IMR-90 (cell line): Measurements from ENCODE around the gene TEDDM1.

Source experiments
- MAZ ChIP-seq: IDR thresholded peaks from 2 replicates; pipeline ENCODE4 v1.6.1; 2012; ENCODE audit warnings: low read depth, mild to moderate bottlenecking, low read length, improper control_type of control experiment, moderate library complexity, borderline replicate concordance
- MXI1 ChIP-seq: IDR thresholded peaks from 2 replicates; pipeline ENCODE4 v1.6.1; 2012; ENCODE audit warnings: low read depth, mild to moderate bottlenecking, low read length, moderate library complexity, borderline replicate concordance
- POLR2A ChIP-seq: IDR thresholded peaks from 2 replicates; pipeline ENCODE4 v1.6.1; 2012; ENCODE audit warnings: mild to moderate bottlenecking, low read depth, low read length
- RAD21 ChIP-seq: IDR thresholded peaks from 2 replicates; pipeline ENCODE4 v1.6.1; 2012; ENCODE audit warnings: low read length, improper control_type of control experiment
- RCOR1 ChIP-seq: IDR thresholded peaks from 2 replicates; pipeline ENCODE4 v1.6.1; 2012; ENCODE audit warnings: mild to moderate bottlenecking, low read length, improper control_type of control experiment; ENCODE audit not compliant: insufficient replicate concordance
- TF ChIP-seq, protein P1 (sequence below): conservative IDR thresholded peaks from 2 replicates; pipeline ENCODE4 v1.5.1; 2012; ENCODE audit warnings: mild to moderate bottlenecking, low read depth, low read length, improper control_type of control experiment

DNA sequence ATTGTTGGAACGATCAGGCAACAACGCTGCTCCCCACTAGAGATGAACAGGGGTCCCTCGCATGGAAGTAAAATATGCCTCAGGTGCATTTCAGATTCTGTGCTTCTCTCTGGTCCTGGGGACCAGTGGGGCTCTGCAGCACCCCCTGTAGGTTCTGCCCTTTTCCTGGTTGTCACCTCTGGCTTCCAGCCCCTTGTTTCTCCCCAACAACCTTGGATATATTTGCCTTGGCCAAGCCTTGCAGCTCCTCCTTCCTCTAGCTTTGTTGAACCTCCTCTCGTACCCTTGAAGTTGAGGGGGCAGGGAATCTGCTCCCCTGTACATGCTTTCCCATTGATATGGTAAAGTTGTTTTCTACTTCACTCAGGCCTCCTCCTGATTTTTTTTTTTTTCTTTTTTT lies 44.0 kb upstream of the TEDDM1 start:
- TF ChIP-seq RCOR1: no peak
- TF ChIP-seq, protein P1, sequence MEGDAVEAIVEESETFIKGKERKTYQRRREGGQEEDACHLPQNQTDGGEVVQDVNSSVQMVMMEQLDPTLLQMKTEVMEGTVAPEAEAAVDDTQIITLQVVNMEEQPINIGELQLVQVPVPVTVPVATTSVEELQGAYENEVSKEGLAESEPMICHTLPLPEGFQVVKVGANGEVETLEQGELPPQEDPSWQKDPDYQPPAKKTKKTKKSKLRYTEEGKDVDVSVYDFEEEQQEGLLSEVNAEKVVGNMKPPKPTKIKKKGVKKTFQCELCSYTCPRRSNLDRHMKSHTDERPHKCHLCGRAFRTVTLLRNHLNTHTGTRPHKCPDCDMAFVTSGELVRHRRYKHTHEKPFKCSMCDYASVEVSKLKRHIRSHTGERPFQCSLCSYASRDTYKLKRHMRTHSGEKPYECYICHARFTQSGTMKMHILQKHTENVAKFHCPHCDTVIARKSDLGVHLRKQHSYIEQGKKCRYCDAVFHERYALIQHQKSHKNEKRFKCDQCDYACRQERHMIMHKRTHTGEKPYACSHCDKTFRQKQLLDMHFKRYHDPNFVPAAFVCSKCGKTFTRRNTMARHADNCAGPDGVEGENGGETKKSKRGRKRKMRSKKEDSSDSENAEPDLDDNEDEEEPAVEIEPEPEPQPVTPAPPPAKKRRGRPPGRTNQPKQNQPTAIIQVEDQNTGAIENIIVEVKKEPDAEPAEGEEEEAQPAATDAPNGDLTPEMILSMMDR: no peak
- no peak for TF ChIP-seq POLR2A
- TF ChIP-seq MAZ: no peak
- no peak for TF ChIP-seq RAD21
- TF ChIP-seq MXI1: no peak
